NOMO-1 treated with dmso at 0.1 percent for 144 hours (cell line): ENCODE results near the gene MTIF3.

Experiments
- DNase-seq: peaks from one replicate; lab custom pipeline; 2025; ENCODE audit not compliant: unreplicated experiment; lab: John Stamatoyannopoulos, UW

The MTIF3 gene

GRCh38 chr13:27461940-27462584 lies 11.7 kb upstream of the MTIF3 start:
- no peak for DNase-seq

DNA sequence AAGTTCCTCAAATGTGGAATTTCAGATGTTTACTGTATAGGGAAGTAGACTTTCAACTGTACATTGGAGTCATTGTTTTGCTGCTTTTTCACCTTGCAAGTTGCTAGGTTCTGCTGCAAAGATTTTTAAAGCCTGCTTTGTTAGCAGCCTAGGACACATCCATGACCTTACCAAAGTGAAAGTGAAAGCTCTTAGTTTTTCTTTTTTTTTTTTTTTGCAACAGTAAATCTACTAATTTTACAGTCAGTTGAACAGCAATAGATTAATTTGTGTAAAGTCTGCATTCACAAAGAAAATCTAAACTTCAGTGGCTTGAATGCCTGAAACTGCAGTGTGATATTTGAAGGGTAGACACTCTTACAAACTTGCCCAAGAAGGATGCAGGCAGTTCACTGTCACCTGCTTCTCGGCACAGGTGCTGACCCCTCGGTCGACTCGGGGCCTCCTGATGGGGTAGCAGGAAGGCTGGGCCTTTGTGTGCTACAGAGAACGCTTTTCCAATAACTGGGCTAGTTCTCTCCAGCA lies 5.0 kb upstream of the MTIF3 start:
- no peak for DNase-seq

DNA sequence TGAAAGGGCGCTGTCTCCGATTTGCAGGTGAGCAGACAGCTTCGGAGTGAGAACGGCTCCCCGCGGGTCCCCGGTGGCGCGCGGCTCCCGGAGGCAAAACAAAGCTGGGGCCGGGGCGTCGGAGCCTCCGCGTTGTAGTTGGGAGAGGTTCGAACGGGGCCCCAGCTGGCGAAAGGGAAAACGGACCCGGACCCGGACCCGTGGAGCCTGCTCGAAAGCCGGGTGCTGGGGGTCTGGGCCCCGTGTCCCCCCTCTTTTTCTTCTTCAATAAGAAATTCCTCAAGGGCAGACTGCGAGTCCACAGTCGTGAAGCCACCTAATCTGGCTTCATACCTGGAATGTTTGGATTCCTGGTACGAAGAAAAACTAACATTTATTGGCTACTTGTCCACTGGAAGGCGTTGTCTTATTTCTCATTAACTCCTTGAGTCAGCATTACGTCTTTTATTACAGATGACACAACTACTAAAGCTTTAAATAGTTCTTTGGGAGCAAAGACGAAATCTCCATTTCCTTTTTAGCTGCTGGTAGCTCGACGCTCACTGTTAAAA lies 632 bp upstream of the MTIF3 start:
- DNase-seq: peak; percentile 32

DNA sequence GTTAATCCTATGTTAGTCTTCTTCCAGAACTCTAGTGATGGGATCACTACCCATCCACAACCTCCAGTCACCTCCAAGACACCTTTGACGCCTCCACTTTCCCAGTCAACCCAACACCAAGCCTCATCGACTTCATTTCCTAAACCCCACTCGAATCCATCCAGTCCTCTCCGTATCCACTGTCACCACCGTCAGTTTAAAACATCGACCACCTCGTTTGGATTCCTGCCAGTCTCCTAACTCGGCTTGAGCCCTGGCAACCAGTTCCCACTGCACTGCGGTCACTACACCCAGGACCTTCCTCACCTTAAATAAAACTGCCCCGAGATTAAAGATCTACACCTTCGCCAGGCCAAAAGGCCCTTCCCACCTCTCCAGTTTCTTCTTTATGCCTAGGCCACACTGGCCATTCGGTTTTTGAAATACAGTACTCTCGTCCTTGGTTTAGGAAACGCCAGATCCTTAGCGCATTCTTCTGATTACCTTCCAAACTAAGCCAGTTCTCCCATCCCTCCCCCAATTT lies 1.2 kb downstream of the MTIF3 start:
- DNase-seq: no peak

GRCh38 chr13:27448308-27448707 lies 2.1 kb downstream of the MTIF3 start:
- no peak for DNase-seq

DNA sequence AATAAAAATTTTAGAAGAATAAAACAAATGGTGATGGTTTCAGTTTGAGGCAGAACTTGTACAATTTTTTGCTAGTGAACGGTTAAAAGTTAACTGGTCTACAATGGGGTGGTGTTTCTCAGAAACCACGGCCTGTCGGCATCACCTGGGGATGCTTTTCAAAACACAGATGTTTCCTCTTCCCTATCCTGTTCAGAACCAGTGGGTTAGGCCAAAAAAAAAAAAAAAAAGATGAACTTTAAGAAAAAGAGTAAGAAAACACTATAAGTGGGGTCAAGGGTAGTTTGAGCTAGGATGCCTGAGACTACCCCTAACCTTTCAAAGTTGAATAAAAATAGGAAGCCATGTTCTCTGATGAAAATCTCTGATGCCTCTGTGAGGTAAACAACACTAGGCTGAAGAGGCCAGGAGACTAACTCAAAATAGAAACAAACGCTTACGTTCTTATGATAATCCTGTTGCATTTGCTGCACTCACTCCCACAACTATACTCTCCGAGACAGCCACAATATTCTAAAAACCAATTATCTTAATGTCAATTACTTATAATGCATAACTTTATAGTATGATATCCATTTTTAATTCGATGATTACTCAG lies 3.3 kb downstream of the MTIF3 start:
- DNase-seq: no peak

DNA sequence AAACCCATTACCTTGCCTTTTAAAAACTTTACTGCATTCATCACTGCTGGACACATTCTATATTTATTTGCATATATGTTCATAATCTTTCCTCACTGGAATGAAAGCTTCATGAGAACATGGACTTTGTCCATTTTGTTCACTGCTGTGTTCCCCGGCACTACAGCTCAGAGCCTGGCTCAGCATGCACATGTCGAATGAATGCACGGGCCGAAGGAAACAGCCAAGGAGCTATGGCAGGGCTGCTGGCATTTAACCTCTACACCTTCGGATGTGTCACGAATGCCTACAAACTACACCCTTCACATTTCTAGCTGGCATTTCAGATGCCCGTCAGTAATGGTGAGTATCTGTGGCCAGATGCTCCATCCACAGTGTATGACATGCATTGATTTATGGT lies 7.6 kb downstream of the MTIF3 start:
- DNase-seq: no peak

DNA sequence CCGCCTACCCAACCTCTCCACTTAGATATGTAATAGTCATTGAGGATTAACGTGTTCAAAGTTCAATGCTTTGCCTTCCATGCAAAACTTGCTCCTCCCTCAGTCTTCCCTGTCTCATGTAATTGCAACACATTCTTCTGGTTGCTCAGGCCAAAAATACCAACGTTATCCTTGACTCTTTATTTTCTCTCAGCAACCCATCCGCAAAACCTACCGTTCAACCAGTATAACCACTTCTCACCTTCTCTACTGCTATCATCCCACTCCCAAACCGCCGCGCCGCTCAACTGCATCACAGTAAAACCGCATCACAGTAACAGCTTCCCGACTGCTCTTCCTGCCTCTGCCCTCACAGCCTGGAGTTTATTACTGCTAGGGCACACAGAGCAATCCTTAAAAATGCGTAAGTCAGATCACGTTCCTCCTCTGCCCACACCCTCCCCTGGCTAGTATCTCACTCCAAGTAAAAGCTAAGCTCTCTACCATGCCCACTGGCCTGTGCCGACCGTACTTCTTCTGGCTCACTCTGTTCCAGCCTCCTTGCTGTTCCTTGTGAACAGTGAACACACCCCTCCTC lies 8.2 kb downstream of the MTIF3 start:
- no peak for DNase-seq

GRCh38 chr13:27440408-27440807 lies 10.0 kb downstream of the MTIF3 start:
- no peak for DNase-seq

DNA sequence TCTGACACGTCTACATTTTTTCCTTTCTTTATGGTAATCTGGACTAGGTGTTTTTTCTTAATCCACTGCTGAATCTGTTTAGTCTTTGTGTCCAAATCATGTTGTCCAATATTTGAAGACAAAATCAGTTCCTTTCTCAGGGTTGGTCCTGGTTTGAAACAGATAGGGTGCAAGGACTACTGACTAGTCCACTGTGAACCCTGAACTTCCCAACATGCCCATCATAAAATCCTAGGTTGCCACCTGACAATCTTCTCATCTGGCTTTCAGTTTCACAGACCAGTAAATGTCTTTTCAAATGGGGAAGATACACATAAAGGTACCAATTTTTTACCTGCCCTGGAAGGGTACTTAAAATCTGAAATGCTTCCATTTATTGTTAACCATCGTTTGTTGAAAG lies 13.2 kb downstream of the MTIF3 start:
- no peak for DNase-seq

DNA sequence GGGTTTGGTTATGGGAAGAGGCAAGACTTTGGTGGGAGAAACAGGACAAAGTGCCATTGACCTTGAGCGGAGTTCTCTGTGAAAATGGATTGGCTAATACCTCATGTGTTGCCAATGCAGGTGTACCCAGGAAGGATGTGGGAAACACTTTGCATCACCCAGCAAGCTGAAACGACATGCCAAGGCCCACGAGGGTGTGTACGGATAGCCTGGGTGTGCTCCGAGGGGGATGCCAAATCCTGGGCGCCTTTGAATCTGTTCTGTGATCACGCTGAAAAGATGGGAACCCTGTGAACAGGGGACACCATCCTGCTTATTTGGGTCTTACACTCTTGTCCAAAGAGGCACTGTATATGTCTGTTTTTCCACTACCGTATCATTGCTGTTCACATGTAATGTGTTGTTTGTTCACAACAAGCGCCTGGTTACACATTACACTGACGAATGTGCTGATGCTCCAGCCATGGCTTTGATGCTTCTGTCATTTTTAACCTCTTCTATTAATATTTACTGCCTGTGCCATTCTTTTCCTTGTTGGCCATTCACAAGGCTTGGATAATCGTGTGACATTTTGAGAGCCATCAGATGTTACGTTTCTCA lies 17.7 kb downstream of the MTIF3 start:
- DNase-seq: no peak

GRCh38 chr13:27432180-27432579 lies 18.2 kb downstream of the MTIF3 start:
- DNase-seq: no peak

DNA sequence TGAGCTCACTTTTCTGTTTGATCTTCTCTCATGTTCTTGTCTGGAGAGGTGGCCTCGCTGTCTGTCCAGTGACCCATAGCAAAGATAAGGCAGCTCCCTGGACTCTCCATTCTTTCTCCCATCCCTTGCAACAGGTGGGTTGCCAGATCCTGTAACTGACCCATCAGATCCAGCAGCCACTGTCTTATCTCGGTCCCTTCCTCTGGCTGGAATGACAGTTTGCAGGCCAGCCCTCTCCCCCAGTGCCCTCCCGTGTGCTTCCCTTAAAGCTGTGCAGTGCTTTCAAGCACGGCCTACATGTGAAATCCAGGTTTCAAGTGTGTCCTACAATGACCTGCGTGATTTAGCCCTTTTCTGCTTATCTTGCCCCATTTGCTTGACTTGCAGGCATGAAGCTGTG lies 22.2 kb downstream of the MTIF3 start:
- DNase-seq: no peak

DNA sequence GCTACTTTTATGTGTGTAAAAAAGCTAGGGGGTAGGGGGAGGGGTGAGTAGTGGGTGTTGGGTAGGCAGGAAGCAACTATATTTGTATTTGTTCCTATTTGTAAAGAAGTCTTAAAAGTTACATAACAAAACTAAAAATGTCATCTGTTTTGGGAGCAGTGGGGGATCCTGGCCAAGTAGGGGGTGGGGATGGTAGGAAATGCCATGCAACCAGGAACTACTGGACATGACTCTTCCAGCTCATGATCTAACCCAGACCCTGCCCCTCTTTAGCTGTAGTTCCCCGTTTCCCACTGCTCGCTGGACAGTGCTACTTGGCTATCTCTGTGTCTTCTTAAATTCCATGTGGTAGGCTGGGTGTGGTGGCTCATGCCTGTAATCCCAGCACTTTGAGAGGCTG lies 22.7 kb downstream of the MTIF3 start:
- no peak for DNase-seq

GRCh38 chr13:27425918-27426630 lies 24.3 kb downstream of the MTIF3 start:
- DNase-seq: peak; percentile 99

DNA sequence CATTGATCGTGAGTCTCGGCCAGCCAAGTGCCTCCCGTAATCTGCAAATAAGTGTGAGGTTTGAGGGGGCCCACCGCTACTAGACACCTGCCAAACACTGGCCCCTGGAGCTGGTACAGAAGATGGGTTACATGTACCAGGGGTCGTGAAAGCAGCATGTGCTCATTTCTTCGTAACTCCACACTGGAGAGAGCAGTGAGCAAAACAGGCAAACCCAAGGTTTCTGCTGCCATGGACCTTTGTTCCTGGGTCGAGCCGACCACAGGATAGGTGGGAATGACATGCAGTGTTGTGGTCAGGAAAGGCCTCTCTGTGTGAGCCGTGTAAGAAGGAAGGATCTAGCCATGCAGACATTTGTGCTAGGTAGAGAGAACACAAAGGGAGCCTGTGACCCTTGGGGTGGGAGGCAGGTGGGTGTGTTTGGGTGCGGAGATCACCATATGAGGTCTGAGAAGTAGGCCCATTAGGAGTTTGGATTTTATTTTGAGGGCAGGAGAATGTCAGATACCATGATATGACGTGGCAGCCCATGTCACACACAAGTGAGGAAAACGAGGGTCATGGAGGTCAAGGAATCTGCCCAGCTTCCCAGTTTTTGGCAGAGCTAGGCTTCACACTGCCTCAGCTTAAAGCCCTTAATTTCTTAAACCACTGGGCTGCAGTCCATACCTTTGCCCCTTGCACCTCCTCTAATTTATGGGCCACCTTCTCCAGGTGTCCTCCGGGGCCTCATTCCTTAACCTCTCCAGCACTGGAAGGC lies 25.0 kb downstream of the MTIF3 start:
- DNase-seq: no peak

GRCh38 chr13:27424246-27425157 lies 25.9 kb downstream of the MTIF3 start, which contains the start of gene GTF3A:
Gene GTF3A, plus strand, starts transcription at chr13:27424619.
- DNase-seq: peak; percentile 94

DNA sequence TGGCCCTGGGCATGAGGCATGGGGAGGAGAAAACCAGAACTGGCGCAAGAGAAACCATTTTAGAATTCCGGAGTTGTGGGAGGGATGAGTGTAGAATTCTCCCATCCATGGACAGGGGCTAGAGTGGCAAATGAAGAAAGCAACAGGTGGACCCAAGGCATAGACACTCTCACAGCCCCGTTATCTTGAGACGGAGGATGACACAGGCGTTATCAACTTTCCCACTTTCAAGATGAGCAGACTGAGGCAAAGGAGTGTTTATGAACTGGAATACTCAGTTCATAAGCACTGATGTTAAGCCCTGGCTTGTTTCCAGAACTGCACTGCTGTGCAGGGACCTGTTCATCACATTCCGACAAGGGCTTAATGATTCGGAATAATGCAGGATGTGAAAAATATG lies 27.0 kb downstream of the MTIF3 start:
- DNase-seq: no peak
